HL-60 (cell line): Measurements from ENCODE around the gene HOXB1.

ENCODE experiments used
- GABPA ChIP-seq: IDR thresholded peaks from 2 replicates; pipeline ENCODE4 v1.6.1; 2012; ENCODE audit warnings: low read depth
- POLR2AphosphoS5 ChIP-seq: IDR thresholded peaks from 2 replicates; pipeline ENCODE4 v1.6.1; 2012; ENCODE audit warnings: low read depth
- TF ChIP-seq, protein P1 (sequence below): IDR thresholded peaks from one replicate; pipeline ENCODE4 v1.5.1; 2011; ENCODE audit warnings: low read length, control low read depth, inconsistent platforms; ENCODE audit not compliant: insufficient read depth
- TF ChIP-seq, protein P2 (sequence below): IDR thresholded peaks from 2 replicates; pipeline ENCODE4 v1.6.1; 2012; ENCODE audit warnings: low read depth; ENCODE audit not compliant: insufficient replicate concordance

DNA sequence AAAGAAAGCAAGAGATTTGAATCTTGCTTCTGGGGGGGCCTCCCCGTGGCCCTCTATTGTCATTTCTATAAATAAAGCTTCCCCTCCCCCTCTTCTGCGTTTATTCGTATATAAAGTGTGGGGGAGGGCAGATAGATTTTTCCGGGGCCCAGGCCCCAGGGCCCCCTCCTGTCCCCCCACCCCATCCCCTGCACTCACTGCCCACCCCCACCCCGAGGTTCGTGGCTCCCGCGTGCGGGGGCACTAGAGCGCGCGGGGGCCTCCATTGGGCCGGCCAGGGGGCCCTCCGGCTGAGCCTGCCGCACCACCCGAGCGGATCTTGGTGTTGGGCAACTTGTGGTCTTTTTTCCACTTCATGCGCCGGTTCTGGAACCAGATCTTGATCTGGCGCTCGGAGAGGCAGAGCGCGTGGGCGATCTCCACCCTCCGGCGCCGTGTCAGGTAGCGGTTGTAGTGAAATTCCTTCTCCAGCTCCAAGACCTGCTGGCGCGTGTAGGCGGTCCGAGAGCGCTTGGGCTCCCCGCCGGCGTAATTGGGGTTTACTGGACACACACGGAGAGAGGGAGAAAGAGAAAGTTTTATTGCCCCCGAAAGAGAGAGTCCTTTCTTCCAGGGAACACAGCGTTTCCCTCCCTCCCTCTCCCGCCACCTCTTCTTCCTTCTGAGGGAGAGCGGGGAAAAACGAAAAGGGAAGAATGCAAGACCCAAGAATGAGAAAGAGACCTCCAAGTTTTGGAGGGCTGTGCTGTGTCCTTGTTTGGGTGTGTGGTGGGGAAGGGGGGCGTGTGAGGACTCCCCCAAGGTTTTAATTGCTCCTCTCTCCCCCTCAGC is 45.9 kb upstream of the HOXB1 start:
- TF ChIP-seq, protein P1, sequence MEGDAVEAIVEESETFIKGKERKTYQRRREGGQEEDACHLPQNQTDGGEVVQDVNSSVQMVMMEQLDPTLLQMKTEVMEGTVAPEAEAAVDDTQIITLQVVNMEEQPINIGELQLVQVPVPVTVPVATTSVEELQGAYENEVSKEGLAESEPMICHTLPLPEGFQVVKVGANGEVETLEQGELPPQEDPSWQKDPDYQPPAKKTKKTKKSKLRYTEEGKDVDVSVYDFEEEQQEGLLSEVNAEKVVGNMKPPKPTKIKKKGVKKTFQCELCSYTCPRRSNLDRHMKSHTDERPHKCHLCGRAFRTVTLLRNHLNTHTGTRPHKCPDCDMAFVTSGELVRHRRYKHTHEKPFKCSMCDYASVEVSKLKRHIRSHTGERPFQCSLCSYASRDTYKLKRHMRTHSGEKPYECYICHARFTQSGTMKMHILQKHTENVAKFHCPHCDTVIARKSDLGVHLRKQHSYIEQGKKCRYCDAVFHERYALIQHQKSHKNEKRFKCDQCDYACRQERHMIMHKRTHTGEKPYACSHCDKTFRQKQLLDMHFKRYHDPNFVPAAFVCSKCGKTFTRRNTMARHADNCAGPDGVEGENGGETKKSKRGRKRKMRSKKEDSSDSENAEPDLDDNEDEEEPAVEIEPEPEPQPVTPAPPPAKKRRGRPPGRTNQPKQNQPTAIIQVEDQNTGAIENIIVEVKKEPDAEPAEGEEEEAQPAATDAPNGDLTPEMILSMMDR = no peak
- TF ChIP-seq POLR2AphosphoS5 (no peak), GABPA (no peak)
- TF ChIP-seq, protein P2, sequence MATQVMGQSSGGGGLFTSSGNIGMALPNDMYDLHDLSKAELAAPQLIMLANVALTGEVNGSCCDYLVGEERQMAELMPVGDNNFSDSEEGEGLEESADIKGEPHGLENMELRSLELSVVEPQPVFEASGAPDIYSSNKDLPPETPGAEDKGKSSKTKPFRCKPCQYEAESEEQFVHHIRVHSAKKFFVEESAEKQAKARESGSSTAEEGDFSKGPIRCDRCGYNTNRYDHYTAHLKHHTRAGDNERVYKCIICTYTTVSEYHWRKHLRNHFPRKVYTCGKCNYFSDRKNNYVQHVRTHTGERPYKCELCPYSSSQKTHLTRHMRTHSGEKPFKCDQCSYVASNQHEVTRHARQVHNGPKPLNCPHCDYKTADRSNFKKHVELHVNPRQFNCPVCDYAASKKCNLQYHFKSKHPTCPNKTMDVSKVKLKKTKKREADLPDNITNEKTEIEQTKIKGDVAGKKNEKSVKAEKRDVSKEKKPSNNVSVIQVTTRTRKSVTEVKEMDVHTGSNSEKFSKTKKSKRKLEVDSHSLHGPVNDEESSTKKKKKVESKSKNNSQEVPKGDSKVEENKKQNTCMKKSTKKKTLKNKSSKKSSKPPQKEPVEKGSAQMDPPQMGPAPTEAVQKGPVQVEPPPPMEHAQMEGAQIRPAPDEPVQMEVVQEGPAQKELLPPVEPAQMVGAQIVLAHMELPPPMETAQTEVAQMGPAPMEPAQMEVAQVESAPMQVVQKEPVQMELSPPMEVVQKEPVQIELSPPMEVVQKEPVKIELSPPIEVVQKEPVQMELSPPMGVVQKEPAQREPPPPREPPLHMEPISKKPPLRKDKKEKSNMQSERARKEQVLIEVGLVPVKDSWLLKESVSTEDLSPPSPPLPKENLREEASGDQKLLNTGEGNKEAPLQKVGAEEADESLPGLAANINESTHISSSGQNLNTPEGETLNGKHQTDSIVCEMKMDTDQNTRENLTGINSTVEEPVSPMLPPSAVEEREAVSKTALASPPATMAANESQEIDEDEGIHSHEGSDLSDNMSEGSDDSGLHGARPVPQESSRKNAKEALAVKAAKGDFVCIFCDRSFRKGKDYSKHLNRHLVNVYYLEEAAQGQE = no peak
